Activated CD4-positive, alpha-beta T cell treated with anti-CD3 and anti-CD28 coated beads for 4 hours (primary cell): ENCODE results near the gene TMIGD1.
A peak's percentile ranks its signal among the peaks of the same experiment; 100 is the strongest.

Experiments used
- DNase-seq, 2 donors: peaks; one replicate each; pipeline ENCODE4 v3.0.0-alpha.2; 2020

The TMIGD1 gene

GRCh38 chr17:30323895-30324319 lies 9.9 kb downstream of the TMIGD1 start:
- DNase-seq = peak; percentile 37 to 43

- peak; percentile 33 to 49 for DNase-seq
Measured at GRCh38 chr17:30323262-30323894, 10.5 kb downstream of the TMIGD1 start.

GRCh38 chr17:30321314-30321713 lies 12.5 kb downstream of the TMIGD1 start:
- DNase-seq = no peak

- no peak for DNase-seq
Measured at GRCh38 chr17:30318155-30318554, 15.7 kb downstream of the TMIGD1 start.

GRCh38 chr17:30316736-30317135 lies 17.1 kb downstream of the TMIGD1 start:
- DNase-seq = no peak

- no peak for DNase-seq
Measured at GRCh38 chr17:30315106-30315505, 18.8 kb downstream of the TMIGD1 start.

- no peak for DNase-seq
Measured at GRCh38 chr17:30314474-30314873, 19.4 kb downstream of the TMIGD1 start.

GRCh38 chr17:30312226-30312625 lies 21.6 kb downstream of the TMIGD1 start:
- no peak for DNase-seq

- no peak for DNase-seq
Measured at GRCh38 chr17:30310562-30310961, 23.3 kb downstream of the TMIGD1 start.

- DNase-seq = no peak
Measured at GRCh38 chr17:30309591-30309990, 24.3 kb downstream of the TMIGD1 start.

GRCh38 chr17:30308406-30308805 lies 25.5 kb downstream of the TMIGD1 start:
- DNase-seq = no peak

- DNase-seq = no peak
Measured at GRCh38 chr17:30304778-30305177, 29.1 kb downstream of the TMIGD1 start.

GRCh38 chr17:30302241-30302640 lies 31.6 kb downstream of the TMIGD1 start:
- DNase-seq = no peak

- DNase-seq = no peak
Measured at GRCh38 chr17:30300818-30301217, 33.0 kb downstream of the TMIGD1 start.

GRCh38 chr17:30299000-30299399 lies 34.9 kb downstream of the TMIGD1 start:
- DNase-seq = no peak

GRCh38 chr17:30297715-30298114 lies 36.1 kb downstream of the TMIGD1 start:
- no peak for DNase-seq

- DNase-seq = no peak
Measured at GRCh38 chr17:30296499-30297080, 37.3 kb downstream of the TMIGD1 start.

- no peak for DNase-seq
Measured at GRCh38 chr17:30292286-30292858, 41.5 kb downstream of the TMIGD1 start.

- DNase-seq = peak; percentile 85 to 87
Measured at GRCh38 chr17:30291543-30292285, 42.1 kb downstream of the TMIGD1 start, which contains the start of gene BLMH. Gene BLMH (minus strand): TSS chr17:30291944. CDS start chr17:30291819, 125 bp downstream.

- DNase-seq = peak; percentile 25 to 37
Measured at GRCh38 chr17:30290696-30291542, 42.9 kb downstream of the TMIGD1 start.

- no peak for DNase-seq
Measured at GRCh38 chr17:30290077-30290476, 43.8 kb downstream of the TMIGD1 start.

GRCh38 chr17:30279156-30279555 lies 54.7 kb downstream of the TMIGD1 start:
- no peak for DNase-seq

- no peak for DNase-seq
Measured at GRCh38 chr17:30278032-30278431, 55.8 kb downstream of the TMIGD1 start.
